Stimulated activated CD8-positive, alpha-beta memory T cell treated with anti-CD3 and anti-CD28 coated beads, Interleukin-12 subunit alpha, Interleukin-12 subunit beta, amount 100 ng/mL, for 24 hours (primary cell): ENCODE results near the gene GIMAP2.

ENCODE experiments used
- DNase-seq: peaks from one replicate; pipeline ENCODE4 v3.0.0-alpha.2; 2020; ENCODE audit errors: extremely low read depth

The GIMAP2 gene

GRCh38 chr7:150733482-150734095, 48.1 kb downstream of the GIMAP2 start:
- DNase-seq, result no peak

DNA sequence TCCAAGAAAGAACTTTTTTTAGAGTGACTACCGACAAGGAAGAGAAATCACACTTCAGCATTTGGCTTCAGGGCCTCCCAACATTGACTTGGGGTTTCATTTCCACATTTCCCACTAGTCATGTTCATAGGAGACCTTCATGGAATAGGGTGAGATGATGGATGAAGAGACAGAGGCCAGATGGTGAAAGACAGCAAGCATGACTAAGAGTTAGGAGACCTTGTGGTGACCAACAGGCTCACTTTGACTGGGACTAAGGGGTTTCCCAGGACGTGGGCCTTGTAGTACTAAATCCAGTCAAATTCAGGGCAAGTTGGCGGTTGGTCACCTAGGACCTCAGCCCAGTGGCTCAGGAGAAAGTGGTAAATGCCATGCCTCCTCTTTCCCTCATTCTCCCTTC, 48.7 kb downstream of the GIMAP2 start:
- no peak for DNase-seq

- no peak for DNase-seq
These were observed 50.3 kb downstream of the GIMAP2 start for GRCh38 chr7:150735596-150736358.

DNA sequence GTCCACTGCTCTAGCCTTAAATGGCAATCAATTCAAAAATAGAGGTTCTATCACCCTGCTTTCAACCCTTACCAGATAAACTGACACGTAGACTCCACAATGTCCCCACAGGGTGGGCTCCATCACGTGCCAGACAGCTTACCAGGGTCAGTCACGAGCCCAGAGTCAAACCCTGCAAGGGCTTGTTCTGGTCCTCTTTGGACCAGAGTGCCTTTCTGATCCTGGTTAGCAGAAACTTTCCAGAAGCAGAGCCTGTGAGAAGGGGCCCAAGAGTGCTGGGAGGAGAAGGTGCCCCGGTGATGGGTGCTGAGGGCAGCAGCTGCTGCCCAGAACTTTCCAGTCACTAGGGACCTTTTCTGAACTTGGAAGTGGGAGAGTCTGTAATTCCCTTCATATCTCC, 51.4 kb downstream of the GIMAP2 start:
- no peak for DNase-seq

GRCh38 chr7:150737265-150738055, 52.0 kb downstream of the GIMAP2 start, which contains the start of gene GIMAP5:
Gene GIMAP5, plus strand, starts transcription at chr7:150737418. Its CDS starts 3,467 bp downstream, at chr7:150740885.
- DNase-seq, result no peak

DNA sequence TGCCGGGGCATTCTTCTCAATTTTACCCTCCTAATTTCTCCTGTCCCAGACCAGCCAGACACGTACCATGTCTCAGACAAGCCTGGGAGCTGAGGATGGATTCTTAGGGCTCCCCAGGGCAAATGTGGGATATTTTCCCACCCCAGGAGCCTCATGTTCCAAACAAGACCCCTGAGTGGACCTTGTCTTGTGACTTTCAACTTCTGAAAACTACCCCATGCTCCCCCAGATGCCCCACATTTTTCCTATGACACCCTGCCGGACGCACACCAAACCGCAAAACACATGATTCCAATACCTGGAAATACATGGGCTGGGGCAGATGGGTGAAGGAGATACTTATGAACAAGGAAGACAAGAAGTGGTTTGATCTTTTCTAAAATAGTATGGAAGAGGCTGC, 52.6 kb downstream of the GIMAP2 start:
- DNase-seq, result no peak

- DNase-seq, result no peak
These were observed 53.1 kb downstream of the GIMAP2 start for GRCh38 chr7:150738591-150739001.

DNA sequence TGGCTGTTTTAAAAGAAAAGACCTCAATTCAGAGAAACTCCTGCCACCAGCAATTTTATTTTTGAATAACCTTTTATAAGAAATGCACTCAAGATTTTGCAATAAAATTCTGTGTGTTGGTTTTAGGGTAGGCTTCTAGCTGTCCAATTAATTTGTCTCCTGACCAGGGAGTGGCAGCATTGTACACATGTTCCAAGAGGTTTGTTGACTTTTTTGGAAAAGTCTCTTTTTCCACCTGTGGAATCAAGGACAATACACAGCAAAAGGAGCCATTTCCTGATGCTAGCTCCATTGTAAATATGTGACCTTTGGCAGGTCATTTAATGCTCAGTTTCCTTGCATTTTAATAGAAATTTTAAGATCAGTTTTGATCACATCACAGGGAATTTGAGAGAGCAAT, 53.5 kb downstream of the GIMAP2 start:
- no peak for DNase-seq

- DNase-seq, result no peak
These were observed 54.5 kb downstream of the GIMAP2 start for GRCh38 chr7:150740053-150740452.

GRCh38 chr7:150742286-150742968, 56.9 kb downstream of the GIMAP2 start:
- DNase-seq, result no peak
